DOHH2 (cell line): ENCODE data around the gene POM121L2.

Experiments
- H3F3A ChIP-seq: fragments of 200-600 bp; sonication (generic), shearing (Covaris generic); 2 replicates; pipeline ENCODE4 v1.6.0; 2016; ENCODE audit warnings: antibody characterized with exemption, mild to moderate bottlenecking; ENCODE audit not compliant: control insufficient read depth, insufficient read depth
- H3K27ac ChIP-seq: fragments of 200-600 bp; sonication (generic); 2 replicates; pipeline ENCODE4 v1.5.1; 2014; ENCODE audit warnings: low read depth, mild to moderate bottlenecking, low read length, moderate library complexity
- H3K27me3 ChIP-seq: fragments of 200-600 bp; sonication (generic); 2 replicates; pipeline ENCODE4 v1.6.1; 2014; ENCODE audit warnings: mild to moderate bottlenecking, low read length, mixed read lengths; ENCODE audit not compliant: control insufficient read depth
- H3K36me3 ChIP-seq: fragments of 200-600 bp; sonication (generic); 2 replicates; pipeline ENCODE4 v1.6.1; 2014; ENCODE audit warnings: mild to moderate bottlenecking, low read length, moderate library complexity, mixed read lengths; ENCODE audit not compliant: control insufficient read depth
- H3K4me1 ChIP-seq: fragments of 200-600 bp; sonication (generic); 2 replicates; pipeline ENCODE4 v1.6.1; 2014; ENCODE audit warnings: mild to moderate bottlenecking, low read length, mixed read lengths; ENCODE audit not compliant: control insufficient read depth
- H3K4me2 ChIP-seq: fragments of 200-600 bp; sonication (generic); 2 replicates; pipeline ENCODE4 v1.6.0; 2014; ENCODE audit warnings: mild to moderate bottlenecking, low read length, moderate library complexity
- H3K4me3 ChIP-seq: fragments of 200-600 bp; sonication (generic); 2 replicates; pipeline ENCODE4 v1.5.1; 2014; ENCODE audit warnings: mild to moderate bottlenecking, low read length, mixed read lengths
- H3K79me2 ChIP-seq: fragments of 200-600 bp; sonication (generic); 2 replicates; pipeline ENCODE4 v1.6.1; 2014; ENCODE audit warnings: mild to moderate bottlenecking, low read length, mixed read lengths; ENCODE audit not compliant: control insufficient read depth
- H3K9me2 ChIP-seq: fragments of 200-600 bp; sonication (generic); replicated peaks from 2 replicates; pipeline ENCODE4 v1.6.1; 2014; ENCODE audit warnings: mild to moderate bottlenecking, low read length, mixed read lengths; ENCODE audit not compliant: control insufficient read depth
- H3K9me3 ChIP-seq: fragments of 200-600 bp; sonication (generic); 2 replicates; pipeline ENCODE4 v1.6.1; 2014; ENCODE audit warnings: antibody characterized with exemption, low read length, mixed read lengths; ENCODE audit not compliant: control insufficient read depth, insufficient read depth
- H4K20me1 ChIP-seq: fragments of 200-600 bp; sonication (generic); 2 replicates; pipeline ENCODE4 v1.6.0; 2014; ENCODE audit warnings: low read depth, mild to moderate bottlenecking, antibody characterized with exemption, low read length, moderate library complexity; ENCODE audit not compliant: control insufficient read depth, insufficient read depth
- EZH2phosphoT487 ChIP-seq: fragments of 200-600 bp; sonication (generic); IDR thresholded peaks from 2 replicates; pipeline ENCODE4 v1.6.1; 2017; ENCODE audit warnings: borderline replicate concordance, mild to moderate bottlenecking, antibody characterized with exemption, low read length, moderate library complexity, mixed read lengths
- TF ChIP-seq, protein P1 (sequence below): fragments of 200-600 bp; sonication (generic); IDR thresholded peaks from one replicate; pipeline ENCODE4 v1.5.1; 2014; ENCODE audit warnings: antibody characterized with exemption, mild to moderate bottlenecking, low read depth, low read length; ENCODE audit not compliant: poor library complexity, severe bottlenecking

POM121L2 gene

DNA sequence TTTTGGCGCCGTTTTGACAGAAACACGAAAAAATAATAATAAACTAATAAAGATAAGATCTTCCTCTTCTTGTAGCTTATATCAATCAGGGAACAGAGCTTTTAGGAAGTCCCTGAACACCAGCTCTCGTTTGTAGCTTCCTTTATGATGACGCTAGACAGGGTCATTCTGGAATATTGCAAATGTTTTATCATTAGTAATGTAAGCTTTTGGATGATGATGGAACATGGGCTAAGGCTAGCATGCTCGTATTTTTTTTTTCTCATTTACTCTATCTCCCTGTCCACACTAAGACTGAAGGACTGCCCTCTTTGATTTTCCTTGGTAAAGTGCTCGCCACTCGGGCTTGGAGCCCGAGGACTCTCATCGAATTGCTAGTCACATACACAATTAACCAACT lies 22.1 kb upstream of the POM121L2 start:
- no peak overlapping the region for H3K4me2 ChIP-seq

DNA sequence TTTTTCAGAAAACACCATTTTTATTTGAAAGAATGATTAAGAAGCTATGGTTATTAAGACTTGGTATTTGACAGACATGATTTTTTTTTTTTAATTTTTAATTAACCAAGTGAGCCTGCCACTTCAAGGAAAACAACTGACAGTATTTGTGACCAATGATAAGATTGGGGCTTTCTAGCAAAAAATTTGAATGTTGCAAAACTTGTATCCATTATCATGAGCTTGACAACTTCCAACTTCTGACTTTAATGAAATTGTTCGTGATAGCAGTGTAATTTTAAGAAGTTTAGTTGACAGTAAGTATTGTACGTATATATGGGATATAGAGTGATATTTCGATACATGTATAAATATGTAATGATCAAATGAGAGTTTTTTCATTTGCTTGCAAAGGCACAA lies 21.6 kb upstream of the POM121L2 start:
- Histone ChIP-seq H3K4me2 (peak overlapping the region; percentile 50), H3K27ac (no peak overlapping the region), H3K36me3 (no peaks in the 10 kb centered on the region), H3K4me3 (peak overlapping the region; percentile 54), H4K20me1 (no peaks in the 10 kb centered on the region), H3K27me3 (peaks cover 8% of the 10 kb centered on the region; the same call in 1 of the 2 replicates), H3K9me3 (no peaks in the 10 kb centered on the region), H3K4me1 (no peaks in the 10 kb centered on the region), H3K9me2 (no peaks in the 10 kb centered on the region), H3K79me2 (no peaks in the 10 kb centered on the region), H3F3A (no peaks in the 10 kb centered on the region)
- TF ChIP-seq, protein P1, sequence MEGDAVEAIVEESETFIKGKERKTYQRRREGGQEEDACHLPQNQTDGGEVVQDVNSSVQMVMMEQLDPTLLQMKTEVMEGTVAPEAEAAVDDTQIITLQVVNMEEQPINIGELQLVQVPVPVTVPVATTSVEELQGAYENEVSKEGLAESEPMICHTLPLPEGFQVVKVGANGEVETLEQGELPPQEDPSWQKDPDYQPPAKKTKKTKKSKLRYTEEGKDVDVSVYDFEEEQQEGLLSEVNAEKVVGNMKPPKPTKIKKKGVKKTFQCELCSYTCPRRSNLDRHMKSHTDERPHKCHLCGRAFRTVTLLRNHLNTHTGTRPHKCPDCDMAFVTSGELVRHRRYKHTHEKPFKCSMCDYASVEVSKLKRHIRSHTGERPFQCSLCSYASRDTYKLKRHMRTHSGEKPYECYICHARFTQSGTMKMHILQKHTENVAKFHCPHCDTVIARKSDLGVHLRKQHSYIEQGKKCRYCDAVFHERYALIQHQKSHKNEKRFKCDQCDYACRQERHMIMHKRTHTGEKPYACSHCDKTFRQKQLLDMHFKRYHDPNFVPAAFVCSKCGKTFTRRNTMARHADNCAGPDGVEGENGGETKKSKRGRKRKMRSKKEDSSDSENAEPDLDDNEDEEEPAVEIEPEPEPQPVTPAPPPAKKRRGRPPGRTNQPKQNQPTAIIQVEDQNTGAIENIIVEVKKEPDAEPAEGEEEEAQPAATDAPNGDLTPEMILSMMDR: no peak
- TF ChIP-seq EZH2phosphoT487: no peak

More for the DNA sequence above, 22.1 kb upstream of the POM121L2 start:
- no peaks in the 10 kb centered on the region for H3K4me1 ChIP-seq
- H3K79me2 ChIP-seq: no peaks in the 10 kb centered on the region
- no peaks in the 10 kb centered on the region for H3F3A ChIP-seq
- H3K9me3 ChIP-seq: no peaks in the 10 kb centered on the region
- no peak overlapping the region for H3K27ac ChIP-seq
- H3K4me3 ChIP-seq: no peak overlapping the region
- H3K36me3 ChIP-seq: no peaks in the 10 kb centered on the region
- no peaks in the 10 kb centered on the region for H3K9me2 ChIP-seq
- no peaks in the 10 kb centered on the region for H4K20me1 ChIP-seq
- H3K27me3 ChIP-seq: peaks cover 8% of the 10 kb centered on the region; the same call in 1 of the 2 replicates
- TF ChIP-seq EZH2phosphoT487: no peak
- TF ChIP-seq, protein P1: no peak

- Histone ChIP-seq H3K27me3 (peaks cover 5% of the 10 kb centered on the region; the same call in 1 of the 2 replicates), H3K36me3 (no peaks in the 10 kb centered on the region), H3K9me3 (no peaks in the 10 kb centered on the region), H3K4me1 (no peaks in the 10 kb centered on the region), H4K20me1 (no peaks in the 10 kb centered on the region), H3K79me2 (no peaks in the 10 kb centered on the region), H3K4me2 (peak overlapping the region; percentile 50), H3K4me3 (peak overlapping the region; percentile 54), H3F3A (no peaks in the 10 kb centered on the region), H3K9me2 (no peaks in the 10 kb centered on the region), H3K27ac (no peak overlapping the region)
- TF ChIP-seq, protein P1: no peak
- no peak for TF ChIP-seq EZH2phosphoT487
Observed at GRCh38 chr6:27332692-27333641, 20.9 kb upstream of the POM121L2 start.
